HEK293 (cell line): ENCODE data around the gene NUMB.

Experiments
- CTCF ChIA-PET: fragments of 350-600 bp; formaldehyde crosslinking; extraction: SDS; loops from one replicate; lab custom pipeline; 2021; ENCODE audit warnings: antibody characterized with exemption; lab: Yijun Ruan, JAX
- POLR2A ChIA-PET: fragments of 300-600 bp; formaldehyde crosslinking; extraction: SDS; loops from one replicate; lab custom pipeline; 2020; ENCODE audit warnings: antibody characterized with exemption, inconsistent platforms; lab: Yijun Ruan, JAX
- H3K27ac ChIP-seq: fragments of 200-500 bp; sonication (Bioruptor generic); 2 replicates; pipeline ENCODE4 v1.5.1; 2014; ENCODE audit warnings: low read depth, low read length, control low read depth, inconsistent platforms; ENCODE audit errors: extremely low read depth
- H3K36me3 ChIP-seq, 2 experiments: fragments of 200-500 bp in 1 of 2; sonication (Bioruptor generic) in 1 of 2; 1 replicate in 1 of 2; 2 replicates in 1 of 2; pipeline ENCODE4 v1.5.1; 2014 to 2017; ENCODE audit warnings: inconsistent platforms in 2 of 2, low read length in 2 of 2; ENCODE audit not compliant: control insufficient read depth in 2 of 2, insufficient read depth in 1 of 2
- H3K4me1 ChIP-seq: fragments of 200-500 bp; sonication (Bioruptor generic); 2 replicates; pipeline ENCODE4 v1.5.1; 2014; ENCODE audit warnings: mild to moderate bottlenecking, low read length, inconsistent platforms; ENCODE audit not compliant: control insufficient read depth, insufficient read depth
- H3K4me3 ChIP-seq: 2 replicates; pipeline ENCODE4 v1.5.1; 2011; ENCODE audit warnings: low read depth, mild to moderate bottlenecking, control low read depth, low read length, moderate library complexity
- H3K9me3 ChIP-seq: fragments of 200-500 bp; sonication (Bioruptor generic); 2 replicates; pipeline ENCODE4 v1.5.1; 2014; ENCODE audit warnings: low read depth, low read length, inconsistent platforms; ENCODE audit not compliant: control insufficient read depth, insufficient read depth
- KLF9 ChIP-seq: fragments of 450-650 bp; formaldehyde crosslinking; IDR thresholded peaks from 2 replicates; pipeline ENCODE4 v1.5.1; 2016; ENCODE audit warnings: missing biosample characterization, missing genetic modification characterization, low read depth
- OVOL3 ChIP-seq: fragments of 450-650 bp; formaldehyde crosslinking; IDR thresholded peaks from 2 replicates; pipeline ENCODE4 v1.5.1; 2016; ENCODE audit warnings: missing biosample characterization, missing genetic modification characterization
- PRDM10 ChIP-seq: fragments of 450-650 bp; formaldehyde crosslinking; IDR thresholded peaks from 2 replicates; pipeline ENCODE4 v1.5.1; 2016; ENCODE audit warnings: missing biosample characterization, missing genetic modification characterization
- PRDM6 ChIP-seq: fragments of 450-650 bp; formaldehyde crosslinking; IDR thresholded peaks from 2 replicates; pipeline ENCODE4 v1.5.1; 2017; ENCODE audit warnings: missing biosample characterization, missing genetic modification characterization
- WT1 ChIP-seq: fragments of 450-650 bp; formaldehyde crosslinking; IDR thresholded peaks from 2 replicates; pipeline ENCODE4 v1.5.1; 2016; ENCODE audit warnings: missing biosample characterization, missing genetic modification characterization
- ZNF146 ChIP-seq: fragments of 450-650 bp; formaldehyde crosslinking; IDR thresholded peaks from 2 replicates; pipeline ENCODE4 v1.5.1; 2016; ENCODE audit warnings: missing biosample characterization, missing genetic modification characterization
- ZNF148 ChIP-seq: fragments of 450-650 bp; formaldehyde crosslinking; IDR thresholded peaks from 2 replicates; pipeline ENCODE4 v1.5.0; 2017; ENCODE audit warnings: missing biosample characterization, missing genetic modification characterization, borderline replicate concordance
- ZNF16 ChIP-seq: fragments of 450-650 bp; formaldehyde crosslinking; IDR thresholded peaks from 2 replicates; pipeline ENCODE4 v1.5.1; 2016; ENCODE audit warnings: low read depth, missing biosample characterization, missing genetic modification characterization
- ZNF184 ChIP-seq: fragments of 450-650 bp; IDR thresholded peaks from 2 replicates; pipeline ENCODE4 v1.5.1; 2018; ENCODE audit warnings: missing biosample characterization, mild to moderate bottlenecking, missing genetic modification characterization
- ZNF24 ChIP-seq: fragments of 450-650 bp; formaldehyde crosslinking; IDR thresholded peaks from 2 replicates; pipeline ENCODE4 v1.5.1; 2016; ENCODE audit warnings: missing biosample characterization, missing genetic modification characterization
- ZNF335 ChIP-seq: fragments of 450-650 bp; formaldehyde crosslinking; conservative IDR thresholded peaks from 2 replicates; pipeline ENCODE4 v1.5.1; 2016; ENCODE audit warnings: missing biosample characterization, missing genetic modification characterization
- ZNF350 ChIP-seq: fragments of 450-650 bp; formaldehyde crosslinking; IDR thresholded peaks from 2 replicates; pipeline ENCODE4 v1.5.0; 2017; ENCODE audit warnings: missing biosample characterization, mild to moderate bottlenecking, missing genetic modification characterization
- ZNF416 ChIP-seq: fragments of 450-650 bp; formaldehyde crosslinking; IDR thresholded peaks from 2 replicates; pipeline ENCODE4 v1.5.1; 2016; ENCODE audit warnings: missing biosample characterization, missing genetic modification characterization
- ZNF488 ChIP-seq: fragments of 450-650 bp; formaldehyde crosslinking; IDR thresholded peaks from 2 replicates; pipeline ENCODE4 v1.5.1; 2016; ENCODE audit warnings: missing biosample characterization, missing genetic modification characterization
- ZNF776 ChIP-seq: fragments of 450-650 bp; formaldehyde crosslinking; IDR thresholded peaks from 2 replicates; pipeline ENCODE4 v1.5.0; 2017; ENCODE audit warnings: missing biosample characterization, missing genetic modification characterization, borderline replicate concordance
- TF ChIP-seq, protein P1 (sequence below): fragments of 450-650 bp; formaldehyde crosslinking; IDR thresholded peaks from 2 replicates; pipeline ENCODE4 v1.5.1; 2016; ENCODE audit warnings: missing biosample characterization, missing genetic modification characterization, low read depth

Gene NUMB

DNA sequence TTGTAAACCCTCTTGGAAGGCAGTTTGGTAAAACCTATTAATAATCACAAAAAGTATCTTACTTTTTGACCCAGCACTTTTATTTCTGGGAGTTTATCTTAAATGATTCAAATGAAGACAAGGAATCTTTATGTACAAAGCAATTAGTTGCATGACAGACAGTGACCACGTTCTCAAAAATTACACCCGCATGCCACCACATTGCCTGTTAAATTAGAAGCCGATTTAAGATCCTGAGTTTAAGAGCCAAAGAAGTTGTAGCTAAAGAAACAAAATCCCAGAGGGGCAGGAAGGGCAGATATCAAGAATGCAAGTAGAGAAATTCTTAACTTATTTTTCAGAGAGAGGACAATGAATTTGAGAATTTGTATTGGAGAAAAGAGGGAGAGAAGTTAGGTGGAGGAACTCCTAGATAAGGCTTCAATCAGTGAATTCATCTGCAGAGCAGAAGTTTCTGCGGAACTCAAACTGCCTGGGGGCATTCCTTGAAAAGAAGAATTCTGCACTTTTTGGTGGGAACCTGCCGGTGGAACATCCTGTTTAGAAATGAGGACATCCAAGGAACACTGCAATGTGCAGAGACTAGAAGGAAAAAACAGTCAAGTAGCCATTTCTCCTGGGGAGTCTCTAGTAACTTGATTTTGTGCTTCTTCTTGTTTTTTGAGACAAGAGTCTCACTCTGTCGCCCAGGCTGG, 31.3 kb upstream of the NUMB start:
- no peak overlapping the region for H3K4me3 ChIP-seq
- H3K27ac ChIP-seq, result no peak overlapping the region
- H3K36me3 ChIP-seq, result peaks cover 4 to 9% of the 10 kb centered on the region in 2 experiments
- no peaks in the 10 kb centered on the region for H3K9me3 ChIP-seq
- POLR2A ChIA-PET, result no interaction called here
- TF ChIP-seq ZNF146 (tag by site-specific recombination) (no peak), PRDM10 (peak; percentile 13; the same call in 1 of the 2 replicates)
- CTCF ChIA-PET, result no interaction called here
- peaks cover 12% of the 10 kb centered on the region for H3K4me1 ChIP-seq

- Histone ChIP-seq H3K27ac (no peak overlapping the region), H3K4me3 (no peak overlapping the region), H3K9me3 (no peaks in the 10 kb centered on the region), H3K36me3 (no peaks in the 10 kb centered on the region), H3K4me1 (no peaks in the 10 kb centered on the region)
- POLR2A ChIA-PET, result interaction anchor here (1.6 kb wide), 1 partner anchor 12 kb away, joined by 4 read pairs; the partner anchor contains the start of gene RIOX1
- TF ChIP-seq ZNF16 (tag by site-specific recombination), result no peak
- TF ChIP-seq ZNF776 (tag by site-specific recombination), result no peak
- TF ChIP-seq OVOL3 (tag by site-specific recombination), result no peak
- no peak for TF ChIP-seq ZNF184
- TF ChIP-seq, protein P1, sequence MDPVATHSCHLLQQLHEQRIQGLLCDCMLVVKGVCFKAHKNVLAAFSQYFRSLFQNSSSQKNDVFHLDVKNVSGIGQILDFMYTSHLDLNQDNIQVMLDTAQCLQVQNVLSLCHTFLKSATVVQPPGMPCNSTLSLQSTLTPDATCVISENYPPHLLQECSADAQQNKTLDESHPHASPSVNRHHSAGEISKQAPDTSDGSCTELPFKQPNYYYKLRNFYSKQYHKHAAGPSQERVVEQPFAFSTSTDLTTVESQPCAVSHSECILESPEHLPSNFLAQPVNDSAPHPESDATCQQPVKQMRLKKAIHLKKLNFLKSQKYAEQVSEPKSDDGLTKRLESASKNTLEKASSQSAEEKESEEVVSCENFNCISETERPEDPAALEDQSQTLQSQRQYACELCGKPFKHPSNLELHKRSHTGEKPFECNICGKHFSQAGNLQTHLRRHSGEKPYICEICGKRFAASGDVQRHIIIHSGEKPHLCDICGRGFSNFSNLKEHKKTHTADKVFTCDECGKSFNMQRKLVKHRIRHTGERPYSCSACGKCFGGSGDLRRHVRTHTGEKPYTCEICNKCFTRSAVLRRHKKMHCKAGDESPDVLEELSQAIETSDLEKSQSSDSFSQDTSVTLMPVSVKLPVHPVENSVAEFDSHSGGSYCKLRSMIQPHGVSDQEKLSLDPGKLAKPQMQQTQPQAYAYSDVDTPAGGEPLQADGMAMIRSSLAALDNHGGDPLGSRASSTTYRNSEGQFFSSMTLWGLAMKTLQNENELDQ (tag by site-specific recombination), result no peak
- TF ChIP-seq PRDM6 (tag by site-specific recombination), result no peak
- TF ChIP-seq ZNF488 (tag by site-specific recombination), result no peak
- TF ChIP-seq WT1 (tag by site-specific recombination), result no peak
- no peak for TF ChIP-seq KLF9
- no peak for TF ChIP-seq ZNF350 (tag by site-specific recombination)
- no peak for TF ChIP-seq ZNF148 (tag by site-specific recombination)
- no peak for TF ChIP-seq ZNF416 (tag by site-specific recombination)
- no peak for TF ChIP-seq ZNF24 (tag by site-specific recombination)
- TF ChIP-seq ZNF335 (tag by site-specific recombination), result no peak
- CTCF ChIA-PET, result interaction anchor here (0.7 to 1.9 kb wide), 2 partner anchors 184 to 306 kb away, joined by 3 to 10 read pairs; no protein-coding TSS in a partner anchor
Measured at GRCh38 chr14:73478684-73479083, 20.3 kb upstream of the NUMB start.
